Astrocyte (in vitro differentiated cells and primary cell): ENCODE data around the gene RIMBP2.

Experiments used
- EZH2 ChIP-seq: IDR thresholded peaks from 2 replicates; pipeline ENCODE4 v1.6.1; 2012; ENCODE audit warnings: mild to moderate bottlenecking, low read length, inconsistent platforms; ENCODE audit not compliant: insufficient read depth
- TF ChIP-seq, protein P1 (sequence below): IDR thresholded peaks from 2 replicates; pipeline ENCODE4 v1.5.1; 2011; ENCODE audit warnings: low read depth, mild to moderate bottlenecking, inconsistent platforms, low read length, moderate library complexity; ENCODE audit not compliant: insufficient read depth

- TF ChIP-seq, protein P1, sequence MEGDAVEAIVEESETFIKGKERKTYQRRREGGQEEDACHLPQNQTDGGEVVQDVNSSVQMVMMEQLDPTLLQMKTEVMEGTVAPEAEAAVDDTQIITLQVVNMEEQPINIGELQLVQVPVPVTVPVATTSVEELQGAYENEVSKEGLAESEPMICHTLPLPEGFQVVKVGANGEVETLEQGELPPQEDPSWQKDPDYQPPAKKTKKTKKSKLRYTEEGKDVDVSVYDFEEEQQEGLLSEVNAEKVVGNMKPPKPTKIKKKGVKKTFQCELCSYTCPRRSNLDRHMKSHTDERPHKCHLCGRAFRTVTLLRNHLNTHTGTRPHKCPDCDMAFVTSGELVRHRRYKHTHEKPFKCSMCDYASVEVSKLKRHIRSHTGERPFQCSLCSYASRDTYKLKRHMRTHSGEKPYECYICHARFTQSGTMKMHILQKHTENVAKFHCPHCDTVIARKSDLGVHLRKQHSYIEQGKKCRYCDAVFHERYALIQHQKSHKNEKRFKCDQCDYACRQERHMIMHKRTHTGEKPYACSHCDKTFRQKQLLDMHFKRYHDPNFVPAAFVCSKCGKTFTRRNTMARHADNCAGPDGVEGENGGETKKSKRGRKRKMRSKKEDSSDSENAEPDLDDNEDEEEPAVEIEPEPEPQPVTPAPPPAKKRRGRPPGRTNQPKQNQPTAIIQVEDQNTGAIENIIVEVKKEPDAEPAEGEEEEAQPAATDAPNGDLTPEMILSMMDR: no peak
- TF ChIP-seq EZH2: no peak
These were observed 3.3 kb upstream of the RIMBP2 start for GRCh38 chr12:130719263-130719859.
